ENCODE data around the gene STARD10.

STARD10 gene

DNA sequence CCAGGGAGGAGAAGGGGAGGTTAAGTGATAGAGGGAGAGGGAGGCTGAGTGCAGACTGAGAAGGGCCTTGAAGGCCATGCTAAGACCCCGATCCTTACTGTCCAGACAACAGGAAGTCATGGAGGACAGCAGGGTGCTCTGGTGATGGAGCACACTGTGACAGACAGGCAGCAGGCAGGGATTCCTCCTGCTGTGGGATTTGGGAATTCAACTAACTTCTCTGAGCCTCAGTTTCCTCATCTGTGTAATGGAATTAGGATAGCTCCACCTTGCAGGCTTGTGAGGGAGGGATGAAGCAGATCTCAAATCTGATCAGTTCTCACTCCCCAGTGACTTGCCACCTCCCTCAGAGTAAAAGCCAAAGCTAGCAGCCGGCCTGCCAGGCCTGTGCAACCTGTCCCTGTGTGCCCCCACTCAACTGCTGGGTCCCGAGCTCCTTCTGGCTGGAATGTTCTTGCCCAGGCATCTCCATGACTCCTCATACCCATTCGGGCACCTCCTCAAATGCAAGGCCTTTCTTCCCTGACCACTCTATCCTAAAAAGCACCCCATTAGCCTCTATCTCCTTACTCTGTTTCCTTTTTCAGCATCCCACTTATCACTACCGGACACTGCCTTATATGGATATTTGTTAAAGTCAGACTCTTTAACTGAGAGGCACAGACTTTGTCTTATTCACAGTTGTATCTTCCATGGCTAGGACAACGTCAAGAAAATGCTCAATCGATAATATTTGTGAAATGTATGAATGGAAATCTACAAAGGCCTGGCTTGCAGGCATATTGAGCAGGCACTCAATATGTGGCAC lies 51.1 kb downstream of the STARD10 start:
- ChIA-PET POLR2A (no interaction called here), CTCF (no interaction called here)
- DNase-seq (ENCODE audit: extremely low spot score) = no peak
- TF ChIP-seq FOXK2 (IDR thresholded peaks at IDR 0.05) (no peak), FOXM1 (IDR thresholded peaks at IDR 0.05; ENCODE audit: borderline replicate concordance) (no peak), ELF4 (IDR thresholded peaks at IDR 0.05) (no peak), LEF1 (IDR thresholded peaks at IDR 0.05; ENCODE audit: borderline replicate concordance) (no peak), TARDBP (IDR thresholded peaks at IDR 0.05) (no peak), SUZ12 (IDR thresholded peaks at IDR 0.05) (no peak), HDGF (IDR thresholded peaks at IDR 0.05; ENCODE audit: borderline replicate concordance) (no peak), L3MBTL2 (conservative IDR thresholded peaks at IDR 0.05) (no peak), PKNOX1 (IDR thresholded peaks at IDR 0.05) (no peak), FOXA1 (IDR thresholded peaks at IDR 0.05) (no peak), CTBP1 (IDR thresholded peaks at IDR 0.05; ENCODE audit: borderline replicate concordance) (no peak)

DNA sequence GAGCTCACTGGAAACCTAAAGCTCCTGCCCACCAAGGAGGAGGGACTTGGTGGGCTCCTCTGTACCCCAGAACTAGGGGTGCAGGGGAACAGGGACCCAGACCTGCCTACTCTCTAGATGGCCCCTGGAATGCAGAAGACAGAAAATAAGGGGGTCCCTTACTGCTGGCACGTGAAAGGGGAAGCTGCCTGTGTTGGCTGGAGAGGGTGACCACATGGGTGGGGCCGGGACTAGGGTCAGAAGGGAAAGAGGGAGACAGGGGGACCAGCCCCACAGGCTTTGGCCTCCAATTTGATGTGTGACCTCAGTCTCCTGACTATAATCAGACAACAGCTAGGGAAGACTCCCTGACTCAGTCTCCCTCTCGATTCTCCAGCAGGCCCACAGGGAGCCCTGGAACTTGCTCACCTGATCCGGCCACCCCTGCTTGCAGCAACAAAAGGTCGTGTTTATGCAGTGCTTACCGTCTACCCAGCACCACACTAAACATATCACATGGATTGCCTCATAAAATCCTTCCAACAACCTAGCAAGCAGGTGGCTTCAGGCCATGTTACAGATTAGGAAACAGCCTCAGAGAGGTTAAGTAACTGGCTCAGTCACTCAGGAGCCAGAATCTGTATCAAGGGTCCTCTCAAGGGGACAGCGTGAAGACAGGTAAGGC lies 51.9 kb downstream of the STARD10 start:
- DNase-seq (ENCODE audit: extremely low spot score) = no peak
- TF ChIP-seq TARDBP (IDR thresholded peaks at IDR 0.05) = no peak
- no peak for TF ChIP-seq BHLHE40 (IDR thresholded peaks at IDR 0.05; ENCODE audit: borderline replicate concordance)
- TF ChIP-seq FOXK2 (IDR thresholded peaks at IDR 0.05) = no peak
- TF ChIP-seq ELF4 (IDR thresholded peaks at IDR 0.05) = no peak
- TF ChIP-seq HDGF (IDR thresholded peaks at IDR 0.05; ENCODE audit: borderline replicate concordance) = no peak
- no peak for TF ChIP-seq FOXA1 (IDR thresholded peaks at IDR 0.05)
- no peak for TF ChIP-seq ZNF384 (IDR thresholded peaks at IDR 0.05)
- TF ChIP-seq FOXM1 (IDR thresholded peaks at IDR 0.05; ENCODE audit: borderline replicate concordance) = no peak
- no peak for TF ChIP-seq L3MBTL2 (conservative IDR thresholded peaks at IDR 0.05)
- no peak for TF ChIP-seq LEF1 (IDR thresholded peaks at IDR 0.05; ENCODE audit: borderline replicate concordance)
- TF ChIP-seq PKNOX1 (IDR thresholded peaks at IDR 0.05) = no peak
- no peak for TF ChIP-seq CTBP1 (IDR thresholded peaks at IDR 0.05; ENCODE audit: borderline replicate concordance)
- no peak for TF ChIP-seq SUZ12 (IDR thresholded peaks at IDR 0.05)
- TF ChIP-seq SP1 (IDR thresholded peaks at IDR 0.05) = no peak
- no peak for TF ChIP-seq ARNT (IDR thresholded peaks at IDR 0.05)
- no peak for TF ChIP-seq NFRKB (IDR thresholded peaks at IDR 0.05)
- POLR2A ChIA-PET = no interaction called here
- CTCF ChIA-PET = interaction anchor here (1.1 kb wide), 1 partner anchor 36 kb away, joined by 3 read pairs; no protein-coding TSS in a partner anchor

GRCh38 chr11:72741429-72741833 lies 52.4 kb downstream of the STARD10 start:
- POLR2A ChIA-PET = no interaction called here
- CTCF ChIA-PET = interaction anchor here (1.1 kb wide), 1 partner anchor 37 kb away, joined by 3 read pairs; no protein-coding TSS in a partner anchor
- no peak for DNase-seq (ENCODE audit: extremely low spot score)
- no peak for TF ChIP-seq L3MBTL2 (conservative IDR thresholded peaks at IDR 0.05)
- TF ChIP-seq ZNF384 (IDR thresholded peaks at IDR 0.05) = no peak
- no peak for TF ChIP-seq PKNOX1 (IDR thresholded peaks at IDR 0.05)
- TF ChIP-seq NFRKB (IDR thresholded peaks at IDR 0.05) = no peak
- TF ChIP-seq SUZ12 (IDR thresholded peaks at IDR 0.05) = no peak
- TF ChIP-seq ELF4 (IDR thresholded peaks at IDR 0.05) = no peak

GRCh38 chr11:72740562-72741428 lies 53.1 kb downstream of the STARD10 start:
- CTCF ChIA-PET = interaction anchor here (1.1 kb wide), 1 partner anchor 37 kb away, joined by 3 read pairs; no protein-coding TSS in a partner anchor
- DNase-seq (ENCODE audit: extremely low spot score) = no peak
- TF ChIP-seq SUZ12 (IDR thresholded peaks at IDR 0.05) (no peak), LEF1 (IDR thresholded peaks at IDR 0.05; ENCODE audit: borderline replicate concordance) (no peak), TARDBP (IDR thresholded peaks at IDR 0.05) (no peak)
- POLR2A ChIA-PET = no interaction called here

DNA sequence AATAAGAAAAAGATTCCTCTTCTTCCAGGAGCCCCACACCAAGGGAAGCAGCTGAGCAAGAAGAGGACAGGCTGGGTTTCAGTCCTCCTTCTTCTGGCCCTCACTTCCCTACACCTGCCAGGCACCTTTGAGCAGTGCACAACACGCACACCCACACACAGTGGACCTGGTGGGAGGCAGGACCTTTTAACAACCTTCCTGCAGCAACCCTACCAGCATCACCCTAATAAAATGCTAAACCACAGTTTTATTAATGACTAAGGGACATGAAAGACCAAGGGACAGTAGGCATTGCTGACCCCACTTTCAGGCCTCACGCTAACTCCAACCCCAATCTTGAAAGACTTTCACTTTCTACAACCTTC lies 53.8 kb downstream of the STARD10 start:
- CTCF ChIA-PET = no interaction called here
- TF ChIP-seq LEF1 (IDR thresholded peaks at IDR 0.05; ENCODE audit: borderline replicate concordance) (no peak), FOXA1 (IDR thresholded peaks at IDR 0.05) (no peak), CTBP1 (IDR thresholded peaks at IDR 0.05; ENCODE audit: borderline replicate concordance) (no peak), ARNT (IDR thresholded peaks at IDR 0.05) (no peak), BHLHE40 (IDR thresholded peaks at IDR 0.05; ENCODE audit: borderline replicate concordance) (no peak), L3MBTL2 (conservative IDR thresholded peaks at IDR 0.05) (no peak)
- no peak for DNase-seq (ENCODE audit: extremely low spot score)
- POLR2A ChIA-PET = no interaction called here

Measured in HEK293T (cell line).